GM12874 (cell line): ENCODE data around the gene DNAJC11.

ENCODE experiments used
- TF ChIP-seq, protein P1 (sequence below): IDR thresholded peaks from 2 replicates; pipeline ENCODE4 v1.5.1; 2011; ENCODE audit warnings: low read depth, mild to moderate bottlenecking, control low read depth, low read length, moderate library complexity; ENCODE audit not compliant: insufficient read depth

The DNAJC11 gene

GRCh38 chr1:6691507-6691906 is 10.1 kb downstream of the DNAJC11 start:
- TF ChIP-seq, protein P1, sequence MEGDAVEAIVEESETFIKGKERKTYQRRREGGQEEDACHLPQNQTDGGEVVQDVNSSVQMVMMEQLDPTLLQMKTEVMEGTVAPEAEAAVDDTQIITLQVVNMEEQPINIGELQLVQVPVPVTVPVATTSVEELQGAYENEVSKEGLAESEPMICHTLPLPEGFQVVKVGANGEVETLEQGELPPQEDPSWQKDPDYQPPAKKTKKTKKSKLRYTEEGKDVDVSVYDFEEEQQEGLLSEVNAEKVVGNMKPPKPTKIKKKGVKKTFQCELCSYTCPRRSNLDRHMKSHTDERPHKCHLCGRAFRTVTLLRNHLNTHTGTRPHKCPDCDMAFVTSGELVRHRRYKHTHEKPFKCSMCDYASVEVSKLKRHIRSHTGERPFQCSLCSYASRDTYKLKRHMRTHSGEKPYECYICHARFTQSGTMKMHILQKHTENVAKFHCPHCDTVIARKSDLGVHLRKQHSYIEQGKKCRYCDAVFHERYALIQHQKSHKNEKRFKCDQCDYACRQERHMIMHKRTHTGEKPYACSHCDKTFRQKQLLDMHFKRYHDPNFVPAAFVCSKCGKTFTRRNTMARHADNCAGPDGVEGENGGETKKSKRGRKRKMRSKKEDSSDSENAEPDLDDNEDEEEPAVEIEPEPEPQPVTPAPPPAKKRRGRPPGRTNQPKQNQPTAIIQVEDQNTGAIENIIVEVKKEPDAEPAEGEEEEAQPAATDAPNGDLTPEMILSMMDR = no peak

- TF ChIP-seq, protein P1 = no peak
Observed at GRCh38 chr1:6690186-6690585, 11.4 kb downstream of the DNAJC11 start.

DNA sequence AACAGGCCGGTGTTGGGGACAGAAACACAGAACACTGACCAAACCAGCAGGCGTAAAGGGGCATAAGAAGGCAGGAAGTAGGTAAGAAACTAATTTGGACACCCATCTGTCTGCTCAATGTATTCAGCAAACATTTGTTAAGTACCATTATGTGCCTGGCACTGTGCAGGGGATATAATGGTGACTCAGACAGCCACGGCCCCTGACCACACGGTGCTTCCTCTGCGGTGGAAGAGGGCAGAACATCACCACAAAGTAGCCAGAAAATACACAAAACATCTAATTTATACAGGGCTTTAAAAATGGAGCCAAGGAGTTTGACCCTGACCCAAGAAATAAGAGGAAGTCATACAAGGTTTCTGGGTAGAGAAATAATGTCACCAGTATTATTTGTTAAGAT is 12.9 kb downstream of the DNAJC11 start:
- TF ChIP-seq, protein P1 = no peak

GRCh38 chr1:6688001-6688400 is 13.6 kb downstream of the DNAJC11 start:
- TF ChIP-seq, protein P1 = no peak

DNA sequence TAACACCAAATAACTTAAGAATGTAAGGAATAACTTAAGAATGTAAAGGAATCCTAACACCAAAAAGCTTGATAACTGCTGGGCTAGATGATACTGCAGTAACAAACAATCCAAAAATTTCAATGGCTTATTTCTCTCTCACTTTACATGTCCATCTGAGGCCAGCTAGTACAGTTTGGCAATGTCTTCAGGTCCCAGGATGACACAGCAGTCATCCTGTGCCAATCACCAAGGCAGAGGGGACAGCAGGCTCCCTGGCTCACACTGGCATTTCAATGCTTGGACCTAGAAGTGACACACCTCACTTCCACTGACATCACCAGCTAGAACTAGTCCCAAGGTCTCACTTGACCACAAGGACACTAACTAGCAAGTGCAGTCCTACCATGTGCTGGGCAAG is 15.3 kb downstream of the DNAJC11 start:
- TF ChIP-seq, protein P1 = no peak

- TF ChIP-seq, protein P1 = no peak
Observed at GRCh38 chr1:6685381-6685780, 16.2 kb downstream of the DNAJC11 start.

- TF ChIP-seq, protein P1 = no peak
Observed at GRCh38 chr1:6683434-6683833, 18.2 kb downstream of the DNAJC11 start.

DNA sequence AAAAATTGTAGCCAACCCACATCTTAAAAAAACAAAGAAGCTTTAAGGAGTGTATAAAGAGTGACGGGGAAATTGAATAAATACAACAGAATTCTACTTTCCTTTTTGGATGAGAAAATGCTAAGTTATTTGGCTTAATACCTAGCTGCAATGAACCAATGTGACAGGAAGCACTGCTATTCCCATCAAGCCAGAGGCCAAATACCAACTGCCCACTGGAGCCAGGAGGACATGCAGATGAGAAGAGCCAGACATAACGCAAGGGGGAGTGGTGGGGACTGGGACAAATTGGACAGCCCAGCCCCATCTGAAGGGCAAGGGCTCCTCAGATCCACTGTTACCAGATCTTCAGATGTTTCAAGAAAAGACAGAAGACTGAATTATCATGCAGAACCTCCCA is 25.7 kb downstream of the DNAJC11 start:
- TF ChIP-seq, protein P1 = no peak
